PC-9 (cell line): ENCODE results near the gene HSPA2. TPM values are rescaled to one million over a fixed set of nuclear protein-coding genes. Genes with fewer than 3 reads are reported as not detected.
A peak's percentile ranks its signal among the peaks of the same experiment; 100 is the strongest.
"Not testable (repeated sequence)": the region's sequence is repeated elsewhere in the genome, so short reads cannot be mapped to it uniquely, and the experiment has no call there.

ENCODE experiments used
- BruUV-seq: library from RNA; stranded (reverse); fragments of 400-500 nt; replicated peaks from 2 replicates; lab custom pipeline; 2021; lab: Mats Ljungman, UMichigan
- CTCF ChIA-PET: fragments of 300-600 bp; sonication (Branson Sonifier 250); formaldehyde crosslinking; loops from one replicate; lab custom pipeline; 2022; ENCODE audit warnings: antibody characterized with exemption; lab: Charles Lee
- POLR2A ChIA-PET: fragments of 300-600 bp; sonication (Branson Sonifier 250); formaldehyde crosslinking; loops from one replicate; lab custom pipeline; 2022; ENCODE audit warnings: antibody characterized with exemption; ENCODE audit not compliant: unreplicated experiment; lab: Charles Lee
- DNase-seq, 2 experiments: peaks; one replicate each; pipeline versions ENCODE4 v3.0.0 to v3.0.0-alpha.2; 2015 to 2022; ENCODE audit warnings: mixed read lengths in 1 of 2
- H2AFZ ChIP-seq: fragments of 200-600 bp; sonication (generic); 2 replicates; pipeline ENCODE4 v1.8.1; 2017; ENCODE audit warnings: antibody characterized with exemption
- H3F3A ChIP-seq: fragments of 200-600 bp; sonication (generic); 2 replicates; pipeline ENCODE4 v1.8.1; 2017; ENCODE audit warnings: antibody characterized with exemption, mild to moderate bottlenecking, low read depth; ENCODE audit not compliant: insufficient read depth
- H3K27ac ChIP-seq: fragments of 200-600 bp; sonication (generic); 2 replicates; pipeline ENCODE4 v1.6.1; 2016; ENCODE audit warnings: mixed run types
- H3K27me3 ChIP-seq: fragments of 200-600 bp; sonication (generic); 2 replicates; pipeline ENCODE4 v1.6.1; 2016; ENCODE audit warnings: low read depth, mixed run types; ENCODE audit not compliant: insufficient read depth
- H3K36me3 ChIP-seq: fragments of 200-600 bp; sonication (generic); 2 replicates; pipeline ENCODE4 v1.6.1; 2016; ENCODE audit warnings: low read depth, mixed run types
- H3K4me1 ChIP-seq: fragments of 200-600 bp; sonication (generic); replicated peaks from 2 replicates; pipeline ENCODE4 v1.6.1; 2016; ENCODE audit warnings: mixed run types; ENCODE audit not compliant: insufficient read depth
- H3K4me2 ChIP-seq: fragments of 200-600 bp; sonication (generic); 2 replicates; pipeline ENCODE4 v1.6.1; 2017; ENCODE audit warnings: mixed run types
- H3K4me3 ChIP-seq: fragments of 200-600 bp; sonication (generic); 2 replicates; pipeline ENCODE4 v1.6.1; 2016; ENCODE audit warnings: mixed run types
- H3K79me2 ChIP-seq: fragments of 200-600 bp; sonication (generic); 2 replicates; pipeline ENCODE4 v1.6.1; 2017; ENCODE audit warnings: low read depth, mixed run types
- H3K9me2 ChIP-seq: fragments of 200-600 bp; sonication (generic); 2 replicates; pipeline ENCODE4 v1.8.1; 2017; ENCODE audit warnings: mild to moderate bottlenecking; ENCODE audit not compliant: insufficient read depth
- H3K9me3 ChIP-seq: fragments of 200-600 bp; sonication (generic); 2 replicates; pipeline ENCODE4 v1.8.1; 2016; ENCODE audit warnings: low read depth; ENCODE audit not compliant: insufficient read depth
- H4K20me1 ChIP-seq: fragments of 200-600 bp; sonication (generic); 2 replicates; pipeline ENCODE4 v1.8.1; 2017; ENCODE audit not compliant: insufficient read depth
- EZH2 ChIP-seq: fragments of 200-600 bp; sonication (generic); IDR thresholded peaks from 2 replicates; pipeline ENCODE4 v1.8.0; 2017; ENCODE audit warnings: antibody characterized with exemption, low read depth
- intact Hi-C: fragments of 100-400 bp; cut with micrococcal nuclease; formaldehyde crosslinking; loops from one replicate; pipeline ENCODE4 v1.10.0; 2022; ENCODE audit not compliant: unreplicated experiment
- total RNA-seq: library from RNA; stranded (reverse); gene quantifications from 2 replicates; pipeline ENCODE4 v1.2.3, GENCODE V29; 2021
- TF ChIP-seq, protein P1 (sequence below): fragments of 200-600 bp; sonication (generic); conservative IDR thresholded peaks from 2 replicates; pipeline ENCODE4 v1.6.1; 2017; ENCODE audit warnings: mixed run types, antibody characterized with exemption, mild to moderate bottlenecking, moderate library complexity

The HSPA2 gene
- total RNA-seq, 1 experiment from 2014 or later = 11.0 TPM

DNA sequence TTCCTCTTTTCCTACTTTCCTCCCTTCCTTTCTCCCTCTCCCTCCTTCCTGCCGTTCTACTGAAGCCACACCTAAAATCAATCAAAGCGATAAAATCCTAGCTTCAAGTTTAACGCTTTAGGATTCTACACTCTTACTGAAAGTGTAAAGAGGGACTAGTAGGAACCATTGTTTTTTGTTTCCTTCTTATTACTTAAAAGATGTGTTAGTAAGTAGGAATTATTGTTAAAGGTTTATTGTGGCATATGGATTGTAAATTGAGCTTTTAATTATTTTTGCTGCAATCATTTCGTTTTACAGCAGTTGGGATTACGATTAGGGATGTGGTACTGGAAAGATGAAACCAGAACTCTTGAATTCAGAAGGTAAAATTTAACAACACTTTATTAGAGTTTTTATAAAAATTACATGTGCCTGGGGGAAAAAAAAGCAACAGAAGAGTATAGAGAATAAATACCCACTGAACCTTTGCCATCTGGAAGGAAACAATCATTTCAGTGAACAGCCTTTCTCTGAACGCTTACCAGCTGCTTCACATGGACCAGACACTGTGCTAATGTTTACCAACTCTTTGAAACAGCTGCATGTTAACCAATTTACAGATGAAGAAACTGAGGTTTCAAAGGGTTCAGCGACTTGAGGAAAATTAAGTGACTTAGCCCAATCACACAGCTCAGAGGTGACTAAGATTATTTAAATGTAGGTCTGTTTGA lies 10.2 kb downstream of the HSPA2 start:
- no peak overlapping the region for H3K27ac ChIP-seq
- H3K9me2 ChIP-seq = no peaks in the 10 kb centered on the region
- H3F3A ChIP-seq = no peaks in the 10 kb centered on the region
- no peak overlapping the region for H2AFZ ChIP-seq
- no peaks in the 10 kb centered on the region for H4K20me1 ChIP-seq
- H3K4me3 ChIP-seq = no peak overlapping the region
- intact Hi-C loops = no loop called here
- TF ChIP-seq, protein P1, sequence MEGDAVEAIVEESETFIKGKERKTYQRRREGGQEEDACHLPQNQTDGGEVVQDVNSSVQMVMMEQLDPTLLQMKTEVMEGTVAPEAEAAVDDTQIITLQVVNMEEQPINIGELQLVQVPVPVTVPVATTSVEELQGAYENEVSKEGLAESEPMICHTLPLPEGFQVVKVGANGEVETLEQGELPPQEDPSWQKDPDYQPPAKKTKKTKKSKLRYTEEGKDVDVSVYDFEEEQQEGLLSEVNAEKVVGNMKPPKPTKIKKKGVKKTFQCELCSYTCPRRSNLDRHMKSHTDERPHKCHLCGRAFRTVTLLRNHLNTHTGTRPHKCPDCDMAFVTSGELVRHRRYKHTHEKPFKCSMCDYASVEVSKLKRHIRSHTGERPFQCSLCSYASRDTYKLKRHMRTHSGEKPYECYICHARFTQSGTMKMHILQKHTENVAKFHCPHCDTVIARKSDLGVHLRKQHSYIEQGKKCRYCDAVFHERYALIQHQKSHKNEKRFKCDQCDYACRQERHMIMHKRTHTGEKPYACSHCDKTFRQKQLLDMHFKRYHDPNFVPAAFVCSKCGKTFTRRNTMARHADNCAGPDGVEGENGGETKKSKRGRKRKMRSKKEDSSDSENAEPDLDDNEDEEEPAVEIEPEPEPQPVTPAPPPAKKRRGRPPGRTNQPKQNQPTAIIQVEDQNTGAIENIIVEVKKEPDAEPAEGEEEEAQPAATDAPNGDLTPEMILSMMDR = no peak
- TF ChIP-seq EZH2 = no peak
- ChIA-PET CTCF (no interaction called here), POLR2A (interaction anchor here (0.7 kb wide), 1 partner anchor 540 kb away, joined by 5 read pairs; no protein-coding TSS in a partner anchor)
- no peaks in the 10 kb centered on the region for H3K36me3 ChIP-seq
- H3K27me3 ChIP-seq = no peaks in the 10 kb centered on the region
- BruUV-seq = no TSS peak
- no peak overlapping the region for H3K4me2 ChIP-seq
- DNase-seq = no peak
- no peaks in the 10 kb centered on the region for H3K4me1 ChIP-seq
- no peaks in the 10 kb centered on the region for H3K79me2 ChIP-seq
- no peaks in the 10 kb centered on the region for H3K9me3 ChIP-seq

DNA sequence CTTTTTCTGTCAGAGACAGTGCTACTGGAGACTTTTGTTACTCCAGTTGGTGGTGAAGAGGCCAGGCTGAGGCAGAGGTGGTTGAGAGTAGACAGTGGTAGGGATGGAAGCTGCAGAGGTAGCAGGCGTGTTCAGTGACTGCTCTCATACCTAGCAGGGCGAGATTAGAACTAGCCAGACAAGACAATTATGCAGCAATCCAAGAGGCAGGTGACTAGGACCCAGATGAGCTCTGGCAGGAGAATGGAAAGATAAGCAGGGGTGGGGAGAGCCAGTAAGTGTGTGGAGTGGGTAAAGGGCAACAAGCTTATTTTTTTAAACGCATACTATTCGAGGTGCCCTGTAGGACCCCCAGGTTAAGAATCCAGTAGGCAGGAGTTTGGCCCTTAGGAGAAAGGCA lies 14.0 kb downstream of the HSPA2 start:
- intact Hi-C loops = no loop called here

DNA sequence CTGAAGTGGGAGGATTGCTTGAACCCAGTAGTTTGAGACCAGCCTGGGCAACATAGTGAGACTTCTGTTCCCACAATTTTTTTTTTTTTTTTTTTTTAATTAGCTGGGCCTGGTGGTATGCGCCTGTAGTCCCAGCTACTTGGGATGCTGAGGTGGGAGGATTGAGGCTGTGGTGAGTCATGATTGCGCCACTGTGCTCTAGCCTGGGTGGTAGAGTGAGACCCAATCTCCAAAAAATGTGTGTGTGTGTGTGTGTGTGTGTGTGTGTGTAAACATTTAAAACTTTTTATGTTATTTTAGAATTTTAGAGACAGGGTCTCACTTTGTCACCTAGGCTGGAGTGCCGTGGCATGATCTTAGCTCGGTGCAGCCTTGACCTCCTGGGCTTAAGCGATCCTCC lies 16.0 kb downstream of the HSPA2 start:
- BruUV-seq = no TSS peak
- no peaks in the 10 kb centered on the region for H3K79me2 ChIP-seq
- DNase-seq = peak in 1 of 2 experiments; percentile 54
- no peaks in the 10 kb centered on the region for H3K36me3 ChIP-seq
- no peak overlapping the region for H3K27ac ChIP-seq
- H3K4me2 ChIP-seq = no peak overlapping the region
- H3K4me1 ChIP-seq = peaks cover 8% of the 10 kb centered on the region
- ChIA-PET CTCF (interaction anchor here (0.6 to 1.0 kb wide), 8 partner anchors 20 to 646 kb away, joined by 3 to 6 read pairs (median 4); no protein-coding TSS in a partner anchor), POLR2A (interaction anchor here (0.5 to 0.6 kb wide), 3 partner anchors 32 to 1226 kb away, joined by 3 to 9 read pairs (median 7); no protein-coding TSS in a partner anchor)
- H3F3A ChIP-seq = peaks cover under 1% of the 10 kb centered on the region; the same call in 1 of the 2 replicates
- H3K27me3 ChIP-seq = no peaks in the 10 kb centered on the region
- intact Hi-C loops = no loop called here
- H3K4me3 ChIP-seq = no peak overlapping the region
- no peak overlapping the region for H2AFZ ChIP-seq
- no peaks in the 10 kb centered on the region for H3K9me2 ChIP-seq
- TF ChIP-seq EZH2 = no peak
- TF ChIP-seq, protein P1 = no peak
- H4K20me1 ChIP-seq = no peaks in the 10 kb centered on the region
- no peaks in the 10 kb centered on the region for H3K9me3 ChIP-seq

More for the DNA sequence above, 14.0 kb downstream of the HSPA2 start:
- Histone ChIP-seq H2AFZ (no peak overlapping the region), H3K36me3 (no peaks in the 10 kb centered on the region), H3K9me2 (no peaks in the 10 kb centered on the region), H3F3A (no peaks in the 10 kb centered on the region), H3K9me3 (no peaks in the 10 kb centered on the region), H3K4me3 (no peak overlapping the region), H3K27ac (no peak overlapping the region), H3K27me3 (no peaks in the 10 kb centered on the region), H4K20me1 (no peaks in the 10 kb centered on the region), H3K79me2 (no peaks in the 10 kb centered on the region), H3K4me2 (no peak overlapping the region), H3K4me1 (no peaks in the 10 kb centered on the region)
- BruUV-seq = no TSS peak
- TF ChIP-seq, protein P1 = no peak
- no peak for TF ChIP-seq EZH2
- POLR2A ChIA-PET = interaction anchor here (0.5 to 0.6 kb wide), 3 partner anchors 20 to 51 kb away, joined by 3 to 6 read pairs (median 4); partner anchors contain the start of gene ZBTB1
- no peak for DNase-seq
- CTCF ChIA-PET = interaction anchor here (0.5 to 0.7 kb wide), 2 partner anchors 14 to 30 kb away, joined by 3 to 5 read pairs; partner anchors contain the start of gene HSPA2

DNA sequence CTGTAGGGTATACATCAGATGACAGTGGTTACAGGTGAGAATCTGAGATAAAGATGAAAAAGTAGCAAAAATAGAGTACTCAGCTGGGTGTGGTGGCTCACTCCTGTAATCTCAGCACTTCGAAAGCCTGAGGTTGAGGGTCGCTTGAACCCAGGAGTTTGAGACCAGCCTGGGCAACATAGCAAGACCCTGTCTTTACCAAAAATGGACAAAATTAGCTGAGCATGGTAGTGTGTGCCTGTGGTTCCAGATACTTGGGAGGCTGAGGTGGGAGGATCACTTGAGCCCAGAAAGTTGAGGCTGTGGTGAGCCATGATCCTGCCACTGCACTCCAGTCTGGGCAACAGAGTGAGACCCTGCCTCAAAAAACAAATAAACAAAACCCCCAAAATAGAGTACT lies 17.7 kb downstream of the HSPA2 start:
- CTCF ChIA-PET, H3K4me3 ChIP-seq, H2AFZ ChIP-seq, H3K27me3 ChIP-seq, BruUV-seq, H3K27ac ChIP-seq, H3K9me3 ChIP-seq, intact Hi-C loops, DNase-seq, POLR2A ChIA-PET, H3K9me2 ChIP-seq, H4K20me1 ChIP-seq, H3K79me2 ChIP-seq, H3F3A ChIP-seq, H3K4me2 ChIP-seq, H3K36me3 ChIP-seq: not testable (repeated sequence)
- peaks cover 25% of the 10 kb centered on the region for H3K4me1 ChIP-seq
